Measurements from ENCODE around the gene IRF2BPL. TPM values are rescaled to one million over a fixed set of nuclear protein-coding genes. Genes with fewer than 3 reads are reported as not detected.

Gene IRF2BPL
- total RNA-seq, 2 experiments from 2014 or later, result 26.0 to 29.9 TPM

GRCh38 chr14:76984297-76984696 lies 44.2 kb downstream of the IRF2BPL start:
- H3K27ac Mint-ChIP-seq, result no peak overlapping the region
- POLR2A ChIA-PET, result no interaction called here
- peaks cover 12% of the 10 kb centered on the region for H3K9me3 Mint-ChIP-seq
- H3K27me3 Mint-ChIP-seq, result no peaks in the 10 kb centered on the region
- no peak overlapping the region for H3K4me3 Mint-ChIP-seq
- no peak for DNase-seq
- H3K36me3 Mint-ChIP-seq (ENCODE audit: low read depth), result peaks cover 3% of the 10 kb centered on the region
- CTCF ChIA-PET, result interaction anchor here (0.7 to 3.0 kb wide), 6 partner anchors 9 to 66 kb away, joined by 3 to 10 read pairs (median 6); no protein-coding TSS in a partner anchor
- H3K4me1 Mint-ChIP-seq, result peaks cover 19% of the 10 kb centered on the region

- DNase-seq, result no peak
- H3K36me3 Mint-ChIP-seq (ENCODE audit: low read depth), result peaks cover 3% of the 10 kb centered on the region
- H3K4me3 Mint-ChIP-seq, result no peak overlapping the region
- peaks cover 29% of the 10 kb centered on the region for H3K4me1 Mint-ChIP-seq
- no peak overlapping the region for H3K27ac Mint-ChIP-seq
- CTCF ChIA-PET, result interaction anchor here (0.6 to 0.7 kb wide), 2 partner anchors 9 to 32 kb away, joined by 3 to 4 read pairs; no protein-coding TSS in a partner anchor
- no peaks in the 10 kb centered on the region for H3K27me3 Mint-ChIP-seq
- POLR2A ChIA-PET, result no interaction called here
- H3K9me3 Mint-ChIP-seq, result peaks cover 12% of the 10 kb centered on the region
Measured at GRCh38 chr14:76981670-76982069, 46.8 kb downstream of the IRF2BPL start.

GRCh38 chr14:76977793-76978720 lies 50.5 kb downstream of the IRF2BPL start:
- ChIA-PET POLR2A (interaction anchor here (0.6 to 1.1 kb wide), 4 partner anchors 9 to 39 kb away, joined by 3 to 6 read pairs (median 4); no protein-coding TSS in a partner anchor), CTCF (interaction anchor here (0.5 to 5.5 kb wide), 10 partner anchors 9 to 102 kb away, joined by 3 to 35 read pairs (median 4); no protein-coding TSS in a partner anchor)
- Mint-ChIP-seq H3K9me3 (peaks cover 12% of the 10 kb centered on the region), H3K4me3 (no peak overlapping the region), H3K4me1 (peaks cover 24% of the 10 kb centered on the region), H3K27me3 (no peaks in the 10 kb centered on the region), H3K27ac (peak overlapping the region; percentile 84), H3K36me3 (ENCODE audit: low read depth) (peaks cover 3% of the 10 kb centered on the region)
- DNase-seq, result peak; percentile 70

- no peak for DNase-seq
- no peaks in the 10 kb centered on the region for H3K36me3 Mint-ChIP-seq (ENCODE audit: low read depth)
- no peak overlapping the region for H3K27ac Mint-ChIP-seq
Measured at GRCh38 chr14:76976240-76977005, 52.1 kb downstream of the IRF2BPL start.

GRCh38 chr14:76975812-76976211 lies 52.7 kb downstream of the IRF2BPL start:
- Mint-ChIP-seq H3K27ac (no peak overlapping the region), H3K27me3 (no peaks in the 10 kb centered on the region), H3K9me3 (peaks cover 2% of the 10 kb centered on the region), H3K36me3 (ENCODE audit: low read depth) (no peaks in the 10 kb centered on the region), H3K4me1 (peaks cover 24% of the 10 kb centered on the region), H3K4me3 (no peak overlapping the region)
- POLR2A ChIA-PET, result no interaction called here
- CTCF ChIA-PET, result interaction anchor here (1.2 to 5.5 kb wide), 3 partner anchors 9 to 63 kb away, joined by 3 to 35 read pairs (median 17); no protein-coding TSS in a partner anchor
- no peak for DNase-seq

More at GRCh38 chr14:76976240-76977005, 52.1 kb downstream of the IRF2BPL start:
- Mint-ChIP-seq H3K4me1 (peaks cover 24% of the 10 kb centered on the region), H3K4me3 (no peak overlapping the region), H3K27me3 (no peaks in the 10 kb centered on the region), H3K9me3 (peaks cover 7% of the 10 kb centered on the region)
- ChIA-PET CTCF (interaction anchor here (2.3 to 5.5 kb wide), 3 partner anchors 9 to 14 kb away, joined by 9 to 35 read pairs (median 17); no protein-coding TSS in a partner anchor), POLR2A (no interaction called here)

GRCh38 chr14:76975051-76975450 lies 53.5 kb downstream of the IRF2BPL start:
- no peak overlapping the region for H3K27ac Mint-ChIP-seq
- CTCF ChIA-PET, result interaction anchor here (0.6 to 5.5 kb wide), 11 partner anchors 9 to 102 kb away, joined by 3 to 35 read pairs (median 4); no protein-coding TSS in a partner anchor
- no peaks in the 10 kb centered on the region for H3K36me3 Mint-ChIP-seq (ENCODE audit: low read depth)
- H3K27me3 Mint-ChIP-seq, result no peaks in the 10 kb centered on the region
- H3K4me3 Mint-ChIP-seq, result no peak overlapping the region
- H3K4me1 Mint-ChIP-seq, result peaks cover 24% of the 10 kb centered on the region
- POLR2A ChIA-PET, result no interaction called here
- H3K9me3 Mint-ChIP-seq, result peaks cover 2% of the 10 kb centered on the region
- DNase-seq, result no peak

Other genes with a start within 250 kb of the IRF2BPL start
- gene ANGEL1, start 215.8 kb downstream of the IRF2BPL start, total RNA-seq, result 10 to 100 TPM; 13.7 TPM
- not detected for gene LRRC74A, start 202.3 kb downstream of the IRF2BPL start, total RNA-seq
- 10 to 100 TPM; 14.4 to 15.1 TPM for gene CIPC, start 69.5 kb upstream of the IRF2BPL start, total RNA-seq
- gene ZDHHC22, start 113.1 kb upstream of the IRF2BPL start, total RNA-seq, result not detected
- under 1 TPM; 0.29 to 0.45 TPM for gene TMEM63C, start 153.1 kb upstream of the IRF2BPL start, total RNA-seq
- not detected for gene NGB, start 242.5 kb upstream of the IRF2BPL start, total RNA-seq

Measured in activated CD4-positive, alpha-beta T cell treated with anti-CD3 and anti-CD28 coated beads, Interleukin-2, amount 10 ng/mL, durations not matched to agents 7 days and 5 days (primary cell).